SK-N-SH (cell line): ENCODE measurements around the gene CCNI2.

ENCODE experiments used
- NFIC ChIP-seq: IDR thresholded peaks from 2 replicates; pipeline ENCODE4 v1.4.0; 2012; ENCODE audit warnings: borderline replicate concordance
- POLR2AphosphoS5 ChIP-seq: IDR thresholded peaks from 2 replicates; pipeline ENCODE4 v1.6.1; 2012; ENCODE audit warnings: low read depth, low read length
- RAD21 ChIP-seq: IDR thresholded peaks from 2 replicates; pipeline ENCODE4 v1.6.1; 2012; ENCODE audit warnings: mild to moderate bottlenecking, low read length
- RFX5 ChIP-seq: IDR thresholded peaks from 2 replicates; pipeline ENCODE4 v1.6.1; 2012; ENCODE audit warnings: mild to moderate bottlenecking, improper control_type of control experiment, low read length
- SMC3 ChIP-seq: IDR thresholded peaks from 2 replicates; pipeline ENCODE4 v1.6.1; 2012; ENCODE audit warnings: low read depth, low read length, improper control_type of control experiment
- TF ChIP-seq, protein P1 (sequence below): fragments of 200-600 bp; sonication (generic); IDR thresholded peaks from 2 replicates; pipeline ENCODE4 v1.6.1; 2017; ENCODE audit warnings: antibody characterized with exemption, mild to moderate bottlenecking, moderate library complexity
- TF ChIP-seq, protein P2 (sequence below): IDR thresholded peaks from 2 replicates; pipeline ENCODE4 v1.4.0; 2012; ENCODE audit warnings: low read depth, borderline replicate concordance
- TF ChIP-seq, protein P3 (sequence below): IDR thresholded peaks from 2 replicates; pipeline ENCODE4 v1.4.0; 2012; ENCODE audit warnings: low read depth, borderline replicate concordance

DNA sequence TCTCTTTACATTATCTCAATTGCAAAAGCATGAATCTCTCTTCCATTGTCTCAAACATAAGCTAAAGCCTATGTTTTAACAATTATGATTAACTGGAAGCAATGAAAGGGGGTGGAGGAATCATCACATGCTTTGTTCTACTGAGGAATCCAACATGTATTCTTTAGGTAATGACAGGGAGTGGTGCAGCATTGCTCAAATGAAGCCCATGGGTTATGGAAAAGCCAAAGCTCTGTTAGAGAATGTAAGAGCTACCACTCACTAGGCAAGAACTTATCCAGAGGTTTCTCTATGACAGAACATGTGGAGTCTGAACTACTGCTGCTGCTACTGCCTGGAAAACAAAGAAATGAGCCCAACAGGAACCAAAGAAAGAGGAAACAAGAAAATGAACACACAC, 38.6 kb upstream of the CCNI2 start:
- TF ChIP-seq, protein P1, sequence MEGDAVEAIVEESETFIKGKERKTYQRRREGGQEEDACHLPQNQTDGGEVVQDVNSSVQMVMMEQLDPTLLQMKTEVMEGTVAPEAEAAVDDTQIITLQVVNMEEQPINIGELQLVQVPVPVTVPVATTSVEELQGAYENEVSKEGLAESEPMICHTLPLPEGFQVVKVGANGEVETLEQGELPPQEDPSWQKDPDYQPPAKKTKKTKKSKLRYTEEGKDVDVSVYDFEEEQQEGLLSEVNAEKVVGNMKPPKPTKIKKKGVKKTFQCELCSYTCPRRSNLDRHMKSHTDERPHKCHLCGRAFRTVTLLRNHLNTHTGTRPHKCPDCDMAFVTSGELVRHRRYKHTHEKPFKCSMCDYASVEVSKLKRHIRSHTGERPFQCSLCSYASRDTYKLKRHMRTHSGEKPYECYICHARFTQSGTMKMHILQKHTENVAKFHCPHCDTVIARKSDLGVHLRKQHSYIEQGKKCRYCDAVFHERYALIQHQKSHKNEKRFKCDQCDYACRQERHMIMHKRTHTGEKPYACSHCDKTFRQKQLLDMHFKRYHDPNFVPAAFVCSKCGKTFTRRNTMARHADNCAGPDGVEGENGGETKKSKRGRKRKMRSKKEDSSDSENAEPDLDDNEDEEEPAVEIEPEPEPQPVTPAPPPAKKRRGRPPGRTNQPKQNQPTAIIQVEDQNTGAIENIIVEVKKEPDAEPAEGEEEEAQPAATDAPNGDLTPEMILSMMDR, result no peak
- TF ChIP-seq RFX5 (no peak), POLR2AphosphoS5 (no peak), SMC3 (no peak), NFIC (no peak), RAD21 (no peak)
- TF ChIP-seq, protein P2, sequence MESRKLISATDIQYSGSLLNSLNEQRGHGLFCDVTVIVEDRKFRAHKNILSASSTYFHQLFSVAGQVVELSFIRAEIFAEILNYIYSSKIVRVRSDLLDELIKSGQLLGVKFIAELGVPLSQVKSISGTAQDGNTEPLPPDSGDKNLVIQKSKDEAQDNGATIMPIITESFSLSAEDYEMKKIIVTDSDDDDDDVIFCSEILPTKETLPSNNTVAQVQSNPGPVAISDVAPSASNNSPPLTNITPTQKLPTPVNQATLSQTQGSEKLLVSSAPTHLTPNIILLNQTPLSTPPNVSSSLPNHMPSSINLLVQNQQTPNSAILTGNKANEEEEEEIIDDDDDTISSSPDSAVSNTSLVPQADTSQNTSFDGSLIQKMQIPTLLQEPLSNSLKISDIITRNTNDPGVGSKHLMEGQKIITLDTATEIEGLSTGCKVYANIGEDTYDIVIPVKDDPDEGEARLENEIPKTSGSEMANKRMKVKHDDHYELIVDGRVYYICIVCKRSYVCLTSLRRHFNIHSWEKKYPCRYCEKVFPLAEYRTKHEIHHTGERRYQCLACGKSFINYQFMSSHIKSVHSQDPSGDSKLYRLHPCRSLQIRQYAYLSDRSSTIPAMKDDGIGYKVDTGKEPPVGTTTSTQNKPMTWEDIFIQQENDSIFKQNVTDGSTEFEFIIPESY, result no peak
- TF ChIP-seq, protein P3, sequence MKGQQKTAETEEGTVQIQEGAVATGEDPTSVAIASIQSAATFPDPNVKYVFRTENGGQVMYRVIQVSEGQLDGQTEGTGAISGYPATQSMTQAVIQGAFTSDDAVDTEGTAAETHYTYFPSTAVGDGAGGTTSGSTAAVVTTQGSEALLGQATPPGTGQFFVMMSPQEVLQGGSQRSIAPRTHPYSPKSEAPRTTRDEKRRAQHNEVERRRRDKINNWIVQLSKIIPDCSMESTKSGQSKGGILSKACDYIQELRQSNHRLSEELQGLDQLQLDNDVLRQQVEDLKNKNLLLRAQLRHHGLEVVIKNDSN, result no peak
